H1 (cell line): Measurements from ENCODE around the gene SCUBE2. TPM values are rescaled to one million over a fixed set of nuclear protein-coding genes. Genes with fewer than 3 reads are reported as not detected.

Experiments used
- BCL11A ChIP-seq, 2 experiments: IDR thresholded peaks; one replicate each; pipeline ENCODE4 v1.6.1; 2011; ENCODE audit warnings: low read depth in 2 of 2, low read length in 2 of 2, mild to moderate bottlenecking in 2 of 2
- polyA plus RNA-seq, 7 experiments: library from polyadenylated mRNA; depleted of rRNA in 3 of 7; stranded (reverse) in 5 of 7; unstranded in 2 of 7; fragments of >200 nt in 5 of 7; fragments of 200-250 nt in 2 of 7; gene quantifications; 1 replicate in 5 of 7; 2 replicates in 1 of 7; 4 replicates in 1 of 7; pipeline versions ENCODE4 v1.2.1 to v1.2.3, GENCODE V29; 2011 to 2013; ENCODE audit warnings: missing spikeins in 2 of 7, mixed read lengths in 2 of 7
- total RNA-seq: library from RNA; stranded (reverse); fragmentation: NEBNext Ultra II Directional; extraction: Animal tissue kit (Norgen Biotek cat#: 25700); gene quantifications from 2 replicates; pipeline ENCODE4 v1.2.1, GENCODE V29; 2021
- TF ChIP-seq, protein P1 (sequence below): IDR thresholded peaks from 2 replicates; pipeline ENCODE4 v1.6.1; 2012; ENCODE audit warnings: inconsistent platforms

SCUBE2 gene
- total and polyA plus RNA-seq, 2 of the 8 experiments (the other 6 are each of a cell fraction or from before 2014, with no cell fraction given) = 0.29 to 1.2 TPM

DNA sequence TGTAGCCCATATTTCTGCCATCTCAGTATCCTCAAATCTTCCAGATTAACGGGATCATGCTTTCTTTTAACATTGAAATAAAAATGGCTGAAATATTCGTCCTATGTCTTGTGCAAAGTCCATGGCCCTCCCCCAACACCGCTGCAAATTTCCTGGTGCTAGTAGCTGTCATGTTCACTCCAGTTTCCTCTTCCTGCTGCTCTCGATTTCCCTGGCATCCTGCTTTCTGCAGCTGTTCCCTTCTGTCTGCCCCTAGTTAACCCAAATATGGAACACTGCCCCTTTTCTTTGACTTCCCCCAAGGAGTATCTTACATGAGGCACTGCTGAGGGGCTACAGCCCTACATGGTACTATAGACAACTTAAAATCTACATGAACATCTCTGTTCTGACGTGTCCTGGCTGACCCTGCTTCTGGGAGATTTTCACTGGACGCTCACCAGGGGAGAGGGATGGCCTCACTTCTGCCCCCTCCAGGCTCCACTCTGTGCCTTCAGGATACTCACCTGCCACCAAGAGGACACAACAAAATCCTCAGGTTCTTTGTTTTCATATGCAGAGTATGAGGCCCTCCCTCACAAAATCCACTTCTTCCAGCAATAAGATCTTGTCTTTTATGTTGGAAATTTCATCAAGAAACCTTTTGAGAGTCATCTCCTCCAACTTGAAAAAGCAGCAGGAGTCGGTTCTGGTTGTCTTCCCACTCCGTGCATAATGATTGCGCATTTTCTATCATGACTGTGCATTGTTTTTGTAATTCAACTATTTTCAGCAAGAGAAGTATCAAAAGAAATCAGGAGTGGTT is 29.5 kb upstream of the SCUBE2 start (continued):
- TF ChIP-seq BCL11A (IDR thresholded peaks at IDR 0.05; ENCODE audit: low read depth in 2 of 2, low read length in 2 of 2) = no peak
- TF ChIP-seq, protein P1, sequence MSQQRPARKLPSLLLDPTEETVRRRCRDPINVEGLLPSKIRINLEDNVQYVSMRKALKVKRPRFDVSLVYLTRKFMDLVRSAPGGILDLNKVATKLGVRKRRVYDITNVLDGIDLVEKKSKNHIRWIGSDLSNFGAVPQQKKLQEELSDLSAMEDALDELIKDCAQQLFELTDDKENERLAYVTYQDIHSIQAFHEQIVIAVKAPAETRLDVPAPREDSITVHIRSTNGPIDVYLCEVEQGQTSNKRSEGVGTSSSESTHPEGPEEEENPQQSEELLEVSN = no peak
